Measurements from ENCODE around the gene ACAD10.
A peak's percentile ranks its signal among the peaks of the same experiment; 100 is the strongest.

ACAD10 gene

DNA sequence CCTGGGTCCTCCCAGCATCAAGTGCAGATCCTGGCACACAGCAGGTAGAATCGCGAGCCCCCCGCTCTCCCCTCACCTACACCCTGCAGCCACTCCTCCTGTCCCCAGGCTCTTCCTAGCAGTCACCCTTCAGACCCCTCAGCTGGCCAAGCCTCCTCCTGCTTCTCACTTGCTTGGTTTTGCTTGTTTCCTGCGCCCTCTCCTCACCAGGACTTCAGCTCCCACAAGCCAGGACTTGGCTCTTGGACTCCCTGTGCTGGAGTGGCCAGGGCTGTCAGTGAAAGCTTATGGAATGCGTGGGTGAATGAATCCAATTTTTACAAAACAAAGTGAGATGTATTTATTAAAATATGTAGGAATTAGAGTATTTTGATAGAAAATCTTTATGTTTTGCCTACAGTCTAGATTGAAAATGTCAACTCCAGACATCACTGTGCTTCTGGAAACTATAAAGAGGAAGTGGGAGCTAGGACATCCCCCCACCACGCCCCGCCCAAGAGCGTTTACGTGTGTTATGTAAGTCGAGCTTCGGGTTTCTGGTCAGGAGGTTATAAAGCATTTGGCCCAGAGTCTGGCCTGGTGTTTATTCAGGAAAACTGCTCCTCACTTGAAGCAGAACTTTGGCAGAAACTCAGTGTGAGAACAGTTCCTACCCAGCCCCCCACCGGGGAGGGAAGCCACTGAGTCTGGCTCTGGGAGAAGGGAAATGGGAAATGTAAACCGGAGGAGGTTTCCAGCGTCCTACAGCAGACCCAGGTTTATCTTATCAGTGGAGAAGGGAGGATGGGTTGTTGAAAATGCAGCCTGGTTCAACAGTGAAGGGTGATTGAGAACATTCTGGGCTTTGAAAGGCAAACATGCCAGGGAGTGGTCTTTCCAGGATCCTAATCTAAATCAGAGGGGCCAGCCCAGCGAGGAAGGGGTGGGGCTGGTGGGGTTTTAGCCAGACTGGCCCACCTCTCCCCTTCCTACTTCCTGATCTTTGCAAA lies 89.6 kb downstream of the ACAD10 start:
- peak; percentile 47 for DNase-seq (ENCODE audit: low read depth, low spot score)

DNA sequence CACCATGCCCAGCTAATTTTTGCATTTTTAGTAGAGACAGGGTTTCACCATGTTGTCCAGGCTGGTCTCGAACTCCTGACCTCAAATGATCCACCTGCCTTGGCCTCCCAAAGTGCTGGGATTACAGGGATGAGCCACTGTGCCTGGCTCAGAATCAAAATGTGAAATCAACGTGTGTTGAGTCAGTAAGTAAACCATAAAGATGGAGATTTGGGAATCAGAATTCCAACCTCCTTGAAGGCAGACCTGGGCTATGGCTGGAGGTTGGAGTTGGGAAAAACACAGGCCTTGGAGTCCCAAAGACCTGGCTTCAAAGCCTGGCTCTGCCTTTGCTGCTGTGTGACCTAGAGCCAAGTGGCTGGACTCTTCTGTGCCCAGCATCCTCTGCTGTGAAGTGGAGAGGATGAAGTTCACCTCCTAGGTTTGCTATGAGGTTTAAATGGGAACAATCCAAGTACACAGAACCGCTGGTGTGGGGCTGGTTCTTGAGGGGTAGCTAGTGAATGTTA lies 91.0 kb downstream of the ACAD10 start:
- no peak for DNase-seq (ENCODE audit: low read depth, low spot score)

GRCh38 chr12:111777345-111778045 lies 91.6 kb downstream of the ACAD10 start:
- no peak for DNase-seq (ENCODE audit: low read depth, low spot score)

- no peak for DNase-seq (ENCODE audit: low read depth, low spot score)
These were observed 94.3 kb downstream of the ACAD10 start for GRCh38 chr12:111780166-111780565.

DNA sequence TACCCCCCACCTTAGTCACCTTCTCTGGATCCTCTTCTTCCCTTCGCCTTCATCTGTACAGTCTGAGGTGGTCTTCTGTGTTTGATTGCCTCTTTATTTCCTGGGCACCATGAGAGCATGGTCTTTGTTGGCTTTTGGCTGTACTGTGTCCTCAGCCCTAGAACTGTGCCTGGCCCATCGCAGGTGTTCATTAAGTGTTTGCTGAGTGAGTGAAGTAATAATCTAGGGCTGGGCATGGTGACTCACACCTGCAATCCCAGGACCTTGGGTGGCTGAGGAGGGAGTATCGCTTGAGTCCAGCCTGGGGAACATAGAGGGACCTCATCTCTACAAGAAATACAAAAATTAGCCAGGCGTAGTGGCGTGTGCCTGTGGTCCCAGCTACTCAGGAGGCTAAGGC lies 94.8 kb downstream of the ACAD10 start:
- DNase-seq (ENCODE audit: low read depth, low spot score): no peak

- no peak for DNase-seq (ENCODE audit: low read depth, low spot score)
These were observed 95.3 kb downstream of the ACAD10 start for GRCh38 chr12:111781085-111781658.

- DNase-seq (ENCODE audit: low read depth, low spot score): no peak
These were observed 97.2 kb downstream of the ACAD10 start for GRCh38 chr12:111783046-111783445.

DNA sequence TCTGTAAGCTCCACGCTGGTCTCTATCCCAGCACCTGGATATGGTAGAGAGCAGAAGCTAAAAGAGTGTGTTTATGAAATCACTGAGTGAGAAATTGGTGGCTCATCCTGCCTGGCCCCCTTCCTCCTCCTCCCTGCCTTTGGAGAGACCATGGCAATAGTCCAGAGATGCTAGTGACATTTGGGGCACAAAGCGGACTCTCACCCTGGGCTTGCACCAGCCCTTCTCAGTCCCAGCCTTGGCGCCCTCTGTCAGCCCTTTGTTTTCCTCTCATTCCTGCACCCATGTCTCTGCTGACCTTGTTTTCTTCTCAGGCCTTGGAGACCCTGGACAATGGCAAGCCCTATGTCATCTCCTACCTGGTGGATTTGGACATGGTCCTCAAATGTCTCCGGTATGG lies 99.1 kb downstream of the ACAD10 start:
- DNase-seq (ENCODE audit: low read depth, low spot score): no peak

GRCh38 chr12:111785651-111786050 lies 99.8 kb downstream of the ACAD10 start:
- no peak for DNase-seq (ENCODE audit: low read depth, low spot score)

GRCh38 chr12:111788178-111788654 lies 102.4 kb downstream of the ACAD10 start:
- DNase-seq (ENCODE audit: low read depth, low spot score): no peak

DNA sequence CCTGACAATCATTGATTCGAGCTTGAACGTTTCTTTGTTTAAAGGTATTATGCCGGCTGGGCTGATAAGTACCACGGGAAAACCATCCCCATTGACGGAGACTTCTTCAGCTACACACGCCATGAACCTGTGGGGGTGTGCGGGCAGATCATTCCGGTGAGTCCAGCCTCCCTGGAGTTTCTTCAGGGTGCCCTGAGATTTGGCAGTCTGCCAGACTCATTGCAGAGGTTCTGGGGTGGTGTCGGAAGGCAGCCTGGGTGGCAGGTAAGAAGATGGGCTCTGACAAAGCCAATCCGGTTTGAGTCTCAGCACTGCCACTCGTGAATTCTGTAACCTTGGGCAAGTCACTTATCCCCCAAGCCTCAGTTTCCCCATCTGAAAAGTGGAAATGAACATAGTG lies 103.9 kb downstream of the ACAD10 start:
- DNase-seq (ENCODE audit: low read depth, low spot score): no peak

DNA sequence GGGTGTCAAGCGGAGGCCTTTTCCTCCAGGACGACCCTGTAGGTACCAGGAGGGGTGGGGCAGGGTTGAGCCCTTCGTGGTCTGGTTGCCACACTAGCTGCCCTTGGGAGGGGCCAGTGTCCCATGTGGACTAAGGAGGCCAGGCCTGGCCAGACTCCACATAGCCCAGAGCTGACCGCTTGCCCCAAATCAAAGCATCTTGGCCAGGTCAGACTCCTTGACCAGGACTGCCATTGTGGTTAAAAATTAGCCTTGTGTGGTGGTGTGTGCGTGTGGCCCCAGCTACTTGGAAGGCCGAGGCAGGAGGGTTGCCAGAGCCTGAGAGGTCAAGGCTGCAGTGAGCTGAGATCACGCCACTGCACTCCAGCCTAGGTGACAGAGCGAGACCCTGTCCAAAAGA lies 105.7 kb downstream of the ACAD10 start:
- no peak for DNase-seq (ENCODE audit: low read depth, low spot score)

- DNase-seq (ENCODE audit: low read depth, low spot score): no peak
These were observed 106.5 kb downstream of the ACAD10 start for GRCh38 chr12:111792155-111792855.

DNA sequence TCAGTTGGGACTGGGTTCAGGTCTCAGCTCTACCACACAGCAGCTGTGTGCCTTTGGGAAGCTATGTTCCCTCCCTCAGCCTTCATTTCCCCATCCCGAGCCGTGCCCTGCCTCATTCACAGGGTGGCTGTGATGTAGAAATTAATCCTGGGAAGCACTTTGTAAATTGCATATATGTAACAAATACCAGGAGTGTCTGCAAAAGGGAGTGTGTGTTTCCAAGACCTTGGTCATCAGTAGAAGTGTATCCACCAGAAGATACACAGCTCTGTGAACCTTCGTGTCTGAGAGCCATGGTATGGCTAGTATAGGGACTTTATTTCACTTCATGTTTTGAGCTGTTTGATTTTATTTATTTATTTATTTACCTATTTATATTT lies 107.0 kb downstream of the ACAD10 start:
- no peak for DNase-seq (ENCODE audit: low read depth, low spot score)

GRCh38 chr12:111798182-111798581 lies 112.3 kb downstream of the ACAD10 start:
- DNase-seq (ENCODE audit: low read depth, low spot score): no peak

DNA sequence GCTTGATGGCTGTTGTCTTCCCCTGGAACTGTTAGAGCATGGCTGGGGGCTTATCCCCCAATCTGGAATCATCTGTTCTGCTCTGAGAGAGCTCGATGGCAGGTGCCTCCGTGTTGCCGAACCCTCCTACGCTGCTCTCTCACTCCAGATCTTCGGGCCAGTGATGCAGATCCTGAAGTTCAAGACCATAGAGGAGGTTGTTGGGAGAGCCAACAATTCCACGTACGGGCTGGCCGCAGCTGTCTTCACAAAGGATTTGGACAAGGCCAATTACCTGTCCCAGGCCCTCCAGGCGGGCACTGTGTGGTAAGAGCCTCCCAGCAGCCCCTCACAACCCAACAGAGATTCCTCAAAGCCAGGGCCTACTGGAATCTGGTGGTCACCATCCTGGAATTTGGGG lies 113.9 kb downstream of the ACAD10 start:
- DNase-seq (ENCODE audit: low read depth, low spot score): no peak

GRCh38 chr12:111803038-111803626 lies 117.3 kb downstream of the ACAD10 start:
- DNase-seq (ENCODE audit: low read depth, low spot score): no peak

GRCh38 chr12:111803851-111804250 lies 118.0 kb downstream of the ACAD10 start:
- DNase-seq (ENCODE audit: low read depth, low spot score): no peak

GRCh38 chr12:111806304-111806703 lies 120.5 kb downstream of the ACAD10 start:
- no peak for DNase-seq (ENCODE audit: low read depth, low spot score)
